ENCODE data around the gene LIMK1. TPM values are rescaled to one million over a fixed set of nuclear protein-coding genes. Genes with fewer than 3 reads are reported as not detected.
A peak's percentile ranks its signal among the peaks of the same experiment; 100 is the strongest.

LIMK1 gene
- total RNA-seq, 1 experiment from 2014 or later, result 56.3 TPM

DNA sequence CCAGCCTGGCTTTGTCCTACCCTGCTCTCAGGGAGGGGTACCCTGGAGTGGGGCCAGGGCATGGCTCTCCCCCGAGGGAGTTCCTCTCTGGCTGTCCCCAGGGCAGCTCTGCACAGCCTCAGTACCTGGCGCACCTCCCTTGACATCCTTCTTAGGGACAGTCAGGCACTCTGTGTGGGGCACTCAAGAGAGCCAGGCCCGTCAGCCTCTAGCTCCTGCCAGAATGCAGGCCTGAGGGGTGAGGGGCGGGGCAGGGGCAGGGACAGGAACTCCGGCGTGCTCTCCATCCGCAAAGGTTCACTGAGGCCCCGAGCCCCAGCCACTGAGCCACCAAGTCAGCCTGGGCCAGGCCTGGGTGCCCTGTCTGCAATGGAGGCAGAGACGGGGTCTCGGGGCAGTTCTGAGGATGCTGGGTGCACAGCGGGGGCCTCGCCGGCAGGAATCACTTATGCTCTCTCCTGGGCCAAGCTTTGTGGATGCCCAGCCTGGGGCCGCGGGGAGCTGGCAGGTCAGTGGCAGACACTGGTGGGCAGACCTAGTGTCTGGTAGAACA lies 10.1 kb downstream of the LIMK1 start:
- no peak for DNase-seq (ENCODE audit: low read depth, low spot score)

More for the DNA sequence above, 10.1 kb downstream of the LIMK1 start:
- peaks cover 9% of the 10 kb centered on the region; the same call in 1 of the 2 replicates for H3K79me2 ChIP-seq (ENCODE audit: insufficient read depth, low read length)
- H3K9me3 ChIP-seq (ENCODE audit: control insufficient read depth in 1 of 2, insufficient read depth in 1 of 2, low read depth in 1 of 2, low read length in 2 of 2), result peaks cover 0 to 13% of the 10 kb centered on the region in 2 experiments; a peak in 1 of 4 replicates
- RAD21 ChIA-PET (ENCODE audit: low non-redundant PET in 1 of 2, low total read pairs in 2 of 2, uncharacterized antibody in 2 of 2, unreplicated experiment in 2 of 2), result interaction anchor here in 1 of 2 experiments (0.9 kb wide), 1 partner anchor 9 kb away, joined by 3 read pairs; no protein-coding TSS in a partner anchor
- CTCF ChIA-PET, result interaction anchor here (0.9 kb wide), 1 partner anchor 69 kb away, joined by 3 read pairs; no protein-coding TSS in a partner anchor
- H3K4me2 ChIP-seq (ENCODE audit: low read length), result peak overlapping the region; percentile 83
- H3K27ac ChIP-seq (ENCODE audit: low read depth, low read length), result peak overlapping the region; percentile 93
- H4K20me1 ChIP-seq (ENCODE audit: insufficient read depth), result no peaks in the 10 kb centered on the region
- H2AFZ ChIP-seq (ENCODE audit: low read depth, low read length, poor library complexity, severe bottlenecking), result no peak overlapping the region
- TF ChIP-seq SIN3A (IDR thresholded peaks at IDR 0.05; ENCODE audit: low read depth) (no peak), JUND (IDR thresholded peaks at IDR 0.05) (no peak), CEBPB (IDR thresholded peaks at IDR 0.05; ENCODE audit: low read depth) (no peak), SRF (IDR thresholded peaks at IDR 0.05; ENCODE audit: low read depth) (no peak), FOSL1 (IDR thresholded peaks at IDR 0.05; ENCODE audit: low read depth) (no peak), EGR1 (IDR thresholded peaks at IDR 0.05; ENCODE audit: low read depth) (no peak), EZH2phosphoT487 (IDR thresholded peaks at IDR 0.05; ENCODE audit: borderline replicate concordance) (no peak), CBX3 (IDR thresholded peaks at IDR 0.05; ENCODE audit: low read depth) (no peak), POLR2AphosphoS5 (IDR thresholded peaks at IDR 0.05; ENCODE audit: low read depth, low read length) (no peak), YY1 (IDR thresholded peaks at IDR 0.05; ENCODE audit: extremely low read depth, insufficient replicate concordance, low read depth, low read length) (no peak), SP1 (IDR thresholded peaks at IDR 0.05; ENCODE audit: low read depth) (no peak)
- TF ChIP-seq, protein P1, sequence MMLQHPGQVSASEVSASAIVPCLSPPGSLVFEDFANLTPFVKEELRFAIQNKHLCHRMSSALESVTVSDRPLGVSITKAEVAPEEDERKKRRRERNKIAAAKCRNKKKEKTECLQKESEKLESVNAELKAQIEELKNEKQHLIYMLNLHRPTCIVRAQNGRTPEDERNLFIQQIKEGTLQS (IDR thresholded peaks at IDR 0.05), result no peak
- TF ChIP-seq, protein P2, sequence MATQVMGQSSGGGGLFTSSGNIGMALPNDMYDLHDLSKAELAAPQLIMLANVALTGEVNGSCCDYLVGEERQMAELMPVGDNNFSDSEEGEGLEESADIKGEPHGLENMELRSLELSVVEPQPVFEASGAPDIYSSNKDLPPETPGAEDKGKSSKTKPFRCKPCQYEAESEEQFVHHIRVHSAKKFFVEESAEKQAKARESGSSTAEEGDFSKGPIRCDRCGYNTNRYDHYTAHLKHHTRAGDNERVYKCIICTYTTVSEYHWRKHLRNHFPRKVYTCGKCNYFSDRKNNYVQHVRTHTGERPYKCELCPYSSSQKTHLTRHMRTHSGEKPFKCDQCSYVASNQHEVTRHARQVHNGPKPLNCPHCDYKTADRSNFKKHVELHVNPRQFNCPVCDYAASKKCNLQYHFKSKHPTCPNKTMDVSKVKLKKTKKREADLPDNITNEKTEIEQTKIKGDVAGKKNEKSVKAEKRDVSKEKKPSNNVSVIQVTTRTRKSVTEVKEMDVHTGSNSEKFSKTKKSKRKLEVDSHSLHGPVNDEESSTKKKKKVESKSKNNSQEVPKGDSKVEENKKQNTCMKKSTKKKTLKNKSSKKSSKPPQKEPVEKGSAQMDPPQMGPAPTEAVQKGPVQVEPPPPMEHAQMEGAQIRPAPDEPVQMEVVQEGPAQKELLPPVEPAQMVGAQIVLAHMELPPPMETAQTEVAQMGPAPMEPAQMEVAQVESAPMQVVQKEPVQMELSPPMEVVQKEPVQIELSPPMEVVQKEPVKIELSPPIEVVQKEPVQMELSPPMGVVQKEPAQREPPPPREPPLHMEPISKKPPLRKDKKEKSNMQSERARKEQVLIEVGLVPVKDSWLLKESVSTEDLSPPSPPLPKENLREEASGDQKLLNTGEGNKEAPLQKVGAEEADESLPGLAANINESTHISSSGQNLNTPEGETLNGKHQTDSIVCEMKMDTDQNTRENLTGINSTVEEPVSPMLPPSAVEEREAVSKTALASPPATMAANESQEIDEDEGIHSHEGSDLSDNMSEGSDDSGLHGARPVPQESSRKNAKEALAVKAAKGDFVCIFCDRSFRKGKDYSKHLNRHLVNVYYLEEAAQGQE (IDR thresholded peaks at IDR 0.05; ENCODE audit: low read depth), result no peak
- peaks cover 3 to 27% of the 10 kb centered on the region in 2 experiments; a peak in 3 of 4 replicates for H3K36me3 ChIP-seq (ENCODE audit: control insufficient read depth in 1 of 2, insufficient read depth in 2 of 2, low read length in 2 of 2)
- peak overlapping the region; percentile 52 for H3K9ac ChIP-seq (ENCODE audit: low read length)
- no peaks in the 10 kb centered on the region for H3K27me3 ChIP-seq (ENCODE audit: insufficient read depth, low read length)
- H3K9me2 ChIP-seq (ENCODE audit: insufficient read depth), result no peaks in the 10 kb centered on the region
- BruUV-seq (replicated peaks), result no TSS peak
- peak overlapping the region; percentile 16 to 48; a peak in 3 of 4 replicates for H3K4me3 ChIP-seq (replicated peaks in 1 of 2; ENCODE audit: low read depth in 1 of 2, low read length in 2 of 2)
- peaks cover 40 to 57% of the 10 kb centered on the region in 2 experiments for H3K4me1 ChIP-seq (ENCODE audit: control insufficient read depth in 1 of 2, insufficient read depth in 2 of 2, low read length in 2 of 2)
- POLR2A ChIA-PET, result interaction anchor here (0.9 kb wide), 1 partner anchor 10 kb away, joined by 4 read pairs; no protein-coding TSS in a partner anchor
- intact Hi-C loops (cut with micrococcal nuclease), result no loop called here
- peak; percentile 53 for ATAC-seq

Measured in HCT116 (cell line).